HG02981 (cell line): ENCODE data around the gene QSER1.
A peak's percentile ranks its signal among the peaks of the same experiment; 100 is the strongest.
"Not testable (repeated sequence)": the region's sequence is repeated elsewhere in the genome, so short reads cannot be mapped to it uniquely, and the experiment has no call there.

ENCODE experiments used
- ATAC-seq: cut with Tn5 transposase; IDR thresholded peaks from one replicate; pipeline ENCODE4 v1.9.1; 2021; ENCODE audit warnings: mild to moderate bottlenecking, moderate library complexity; ENCODE audit not compliant: unreplicated experiment

QSER1 gene

GRCh38 chr11:32991898-32992297 is 99.3 kb downstream of the QSER1 start:
- no peak for ATAC-seq

GRCh38 chr11:33000181-33000580 is 107.6 kb downstream of the QSER1 start:
- ATAC-seq = no peak

- no peak for ATAC-seq
These were observed 108.7 kb downstream of the QSER1 start for GRCh38 chr11:33001281-33001680.

- ATAC-seq = no peak
These were observed 109.3 kb downstream of the QSER1 start for GRCh38 chr11:33001751-33002542.

GRCh38 chr11:33005175-33005574 is 112.6 kb downstream of the QSER1 start:
- no peak for ATAC-seq

- ATAC-seq = no peak
These were observed 113.4 kb downstream of the QSER1 start for GRCh38 chr11:33006010-33006409.

GRCh38 chr11:33013755-33014154 is 121.1 kb downstream of the QSER1 start:
- ATAC-seq = no peak

- ATAC-seq = peak; percentile 72
These were observed 123.3 kb downstream of the QSER1 start, which contains the start of gene DEPDC7 for GRCh38 chr11:33015621-33016551. TSS of gene DEPDC7 (plus strand) at chr11:33015878. CDS start at chr11:33015956, 78 bp downstream.

- ATAC-seq = no peak
These were observed 124.0 kb downstream of the QSER1 start for GRCh38 chr11:33016654-33017053.

- ATAC-seq = no peak
These were observed 124.9 kb downstream of the QSER1 start for GRCh38 chr11:33017478-33017877.

- no peak for ATAC-seq
These were observed 125.4 kb downstream of the QSER1 start for GRCh38 chr11:33017965-33018364.

GRCh38 chr11:33018840-33019239 is 126.2 kb downstream of the QSER1 start:
- no peak for ATAC-seq

- ATAC-seq = peak; percentile 27
These were observed 128.9 kb downstream of the QSER1 start for GRCh38 chr11:33021501-33021900.

GRCh38 chr11:33021937-33022336 is 129.3 kb downstream of the QSER1 start:
- peak; percentile 62 for ATAC-seq

- no peak for ATAC-seq
These were observed 132.7 kb downstream of the QSER1 start for GRCh38 chr11:33025339-33025722.

GRCh38 chr11:33027233-33027632 is 134.6 kb downstream of the QSER1 start:
- ATAC-seq = no peak

- no peak for ATAC-seq
These were observed 135.4 kb downstream of the QSER1 start for GRCh38 chr11:33027846-33028536.

- no peak for ATAC-seq
These were observed 135.9 kb downstream of the QSER1 start for GRCh38 chr11:33028537-33028914.

- ATAC-seq = not testable (repeated sequence)
These were observed 136.6 kb downstream of the QSER1 start for GRCh38 chr11:33029218-33029617.
